BJ (cell line): ENCODE measurements around the gene SCUBE3. TPM values are rescaled to one million over a fixed set of nuclear protein-coding genes. Genes with fewer than 3 reads are reported as not detected.

ENCODE experiments used
- CTCF ChIA-PET: fragments of 350-600 bp; formaldehyde crosslinking; extraction: SDS; loops from one replicate; lab custom pipeline; 2021; ENCODE audit warnings: antibody characterized with exemption, inconsistent platforms; lab: Yijun Ruan, JAX
- POLR2A ChIA-PET: fragments of 300-600 bp; sonication (Branson Sonifier 250); formaldehyde crosslinking; extraction: SDS; loops from one replicate; lab custom pipeline; 2021; ENCODE audit warnings: antibody characterized with exemption; lab: Charles Lee
- DNase-seq: peaks from one replicate; pipeline ENCODE4 v3.0.0-alpha.2; 2011; ENCODE audit warnings: low read depth
- H3K27me3 ChIP-seq: 2 replicates; pipeline ENCODE4 v1.6.0; 2011; ENCODE audit warnings: low read length; ENCODE audit not compliant: control insufficient read depth, insufficient read depth
- H3K36me3 ChIP-seq: 2 replicates; pipeline ENCODE4 v1.5.1; 2011; ENCODE audit warnings: low read length; ENCODE audit not compliant: control insufficient read depth, insufficient read depth
- H3K4me3 ChIP-seq: 2 replicates; pipeline ENCODE4 v1.5.1; 2011; ENCODE audit warnings: low read depth, mild to moderate bottlenecking, control low read depth, low read length
- polyA plus RNA-seq: library from polyadenylated mRNA; depleted of rRNA; stranded (reverse); fragments of >200 nt; gene quantifications from 2 replicates; pipeline ENCODE4 v1.2.3, GENCODE V29; 2011
- TF ChIP-seq, protein P1 (sequence below): IDR thresholded peaks from 2 replicates; pipeline ENCODE4 v1.5.1; 2011; ENCODE audit warnings: low read depth, mild to moderate bottlenecking, control low read depth, inconsistent platforms, low read length, moderate library complexity; ENCODE audit not compliant: insufficient read depth

Gene SCUBE3
- polyA plus RNA-seq, 1 experiment = 13.1 TPM

DNA sequence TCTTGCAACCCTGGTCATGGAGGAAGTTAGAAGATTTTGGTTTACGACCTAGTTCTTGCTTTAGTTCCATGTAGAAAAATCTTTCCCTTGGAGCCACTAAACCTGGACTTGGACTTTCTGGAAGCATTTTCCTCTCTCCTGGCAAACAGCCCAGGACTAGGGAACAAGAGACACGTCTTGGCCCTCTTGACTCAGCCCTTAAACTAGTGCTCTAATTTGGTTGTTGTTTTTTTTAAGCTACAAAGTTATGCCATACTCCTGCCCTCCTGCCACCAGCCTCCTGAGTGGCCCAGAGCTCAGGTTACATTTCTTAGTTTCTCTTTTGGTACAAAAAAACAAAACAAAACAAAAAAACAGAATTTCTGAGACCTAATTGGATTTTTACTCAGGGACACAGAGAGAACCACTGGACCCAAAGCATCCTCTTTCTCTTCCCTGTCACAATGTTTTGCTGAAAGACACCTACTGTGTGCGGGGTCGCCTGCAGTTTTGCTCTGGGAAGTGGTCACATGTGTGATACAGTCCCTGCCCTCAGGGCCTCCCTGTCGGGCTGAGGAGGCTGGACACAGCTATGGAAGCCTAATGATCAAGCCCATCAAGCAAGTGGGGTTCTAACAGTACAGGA lies 32.3 kb upstream of the SCUBE3 start:
- DNase-seq = peak; percentile 46
- Histone ChIP-seq H3K4me3 (no peak overlapping the region), H3K36me3 (no peaks in the 10 kb centered on the region), H3K27me3 (no peaks in the 10 kb centered on the region)
- POLR2A ChIA-PET = interaction anchor here (0.5 to 0.9 kb wide), 2 partner anchors 21 to 190 kb away, joined by 3 to 4 read pairs; no protein-coding TSS in a partner anchor
- TF ChIP-seq, protein P1, sequence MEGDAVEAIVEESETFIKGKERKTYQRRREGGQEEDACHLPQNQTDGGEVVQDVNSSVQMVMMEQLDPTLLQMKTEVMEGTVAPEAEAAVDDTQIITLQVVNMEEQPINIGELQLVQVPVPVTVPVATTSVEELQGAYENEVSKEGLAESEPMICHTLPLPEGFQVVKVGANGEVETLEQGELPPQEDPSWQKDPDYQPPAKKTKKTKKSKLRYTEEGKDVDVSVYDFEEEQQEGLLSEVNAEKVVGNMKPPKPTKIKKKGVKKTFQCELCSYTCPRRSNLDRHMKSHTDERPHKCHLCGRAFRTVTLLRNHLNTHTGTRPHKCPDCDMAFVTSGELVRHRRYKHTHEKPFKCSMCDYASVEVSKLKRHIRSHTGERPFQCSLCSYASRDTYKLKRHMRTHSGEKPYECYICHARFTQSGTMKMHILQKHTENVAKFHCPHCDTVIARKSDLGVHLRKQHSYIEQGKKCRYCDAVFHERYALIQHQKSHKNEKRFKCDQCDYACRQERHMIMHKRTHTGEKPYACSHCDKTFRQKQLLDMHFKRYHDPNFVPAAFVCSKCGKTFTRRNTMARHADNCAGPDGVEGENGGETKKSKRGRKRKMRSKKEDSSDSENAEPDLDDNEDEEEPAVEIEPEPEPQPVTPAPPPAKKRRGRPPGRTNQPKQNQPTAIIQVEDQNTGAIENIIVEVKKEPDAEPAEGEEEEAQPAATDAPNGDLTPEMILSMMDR = no peak
- CTCF ChIA-PET = interaction anchor here (1.3 to 3.4 kb wide), 3 partner anchors 24 to 59 kb away, joined by 4 to 12 read pairs (median 5); no protein-coding TSS in a partner anchor

DNA sequence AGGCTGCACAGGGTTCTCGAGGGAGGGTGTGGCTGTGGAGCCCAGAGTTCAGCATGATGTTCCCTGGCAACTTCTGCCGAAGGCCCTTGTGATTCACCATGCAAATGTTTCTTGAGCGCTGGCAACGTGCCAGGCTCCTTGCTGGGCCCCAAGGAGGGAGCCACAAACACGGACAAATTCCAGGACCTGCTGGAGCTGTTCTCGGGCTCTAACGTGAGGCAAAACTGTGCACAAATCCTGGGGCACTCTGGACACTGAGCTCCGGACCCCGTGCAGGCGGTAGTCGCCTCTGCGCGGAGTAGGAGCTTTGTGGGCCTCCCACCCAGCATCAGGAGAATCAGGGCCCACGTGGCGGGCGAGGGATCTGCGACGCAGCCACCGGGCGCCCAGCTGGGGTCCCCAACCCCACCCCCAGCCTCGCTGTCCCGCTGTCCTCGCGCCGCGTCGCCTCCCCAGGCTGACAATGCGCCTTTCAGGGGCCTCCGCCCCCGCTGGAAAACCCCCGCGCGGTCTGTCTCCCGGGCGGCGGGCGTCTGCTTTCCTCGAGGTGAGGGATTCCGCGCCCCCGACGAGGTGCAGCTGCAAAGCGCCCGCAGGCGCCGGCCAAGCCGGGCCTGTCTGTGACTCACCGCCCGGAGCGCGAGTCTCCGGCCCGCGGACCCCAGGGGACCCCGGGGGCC lies 31.7 kb upstream of the SCUBE3 start:
- no peak overlapping the region for H3K4me3 ChIP-seq
- CTCF ChIA-PET = interaction anchor here (1.3 to 3.4 kb wide), 3 partner anchors 23 to 59 kb away, joined by 4 to 12 read pairs (median 5); no protein-coding TSS in a partner anchor
- no peaks in the 10 kb centered on the region for H3K36me3 ChIP-seq
- no peaks in the 10 kb centered on the region for H3K27me3 ChIP-seq
- POLR2A ChIA-PET = interaction anchor here (0.5 to 0.9 kb wide), 2 partner anchors 20 to 191 kb away, joined by 3 to 4 read pairs; no protein-coding TSS in a partner anchor
- peak; percentile 21 for DNase-seq
- TF ChIP-seq, protein P1 = no peak

DNA sequence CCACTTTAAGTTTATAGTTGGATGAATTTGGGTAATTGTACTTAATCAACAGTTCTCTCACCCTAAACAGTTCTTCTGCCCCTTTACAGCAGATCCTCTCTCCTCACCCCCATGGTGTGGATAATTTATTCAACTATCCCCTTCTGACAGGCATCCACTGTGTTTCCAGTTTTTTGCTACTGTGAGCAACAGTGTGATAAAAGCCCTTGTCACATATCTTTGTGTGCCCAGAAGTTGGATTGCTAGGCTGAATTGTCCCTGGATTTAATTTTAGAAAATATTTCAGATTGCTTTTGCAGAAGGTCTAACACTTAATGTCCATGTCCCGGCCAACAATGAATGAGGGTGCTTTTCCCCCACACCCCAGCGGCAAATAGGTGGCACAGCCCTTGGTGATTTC lies 30.5 kb upstream of the SCUBE3 start:
- CTCF ChIA-PET = interaction anchor here (1.0 kb wide), 1 partner anchor 37 kb away, joined by 3 read pairs; no protein-coding TSS in a partner anchor
- no peaks in the 10 kb centered on the region for H3K27me3 ChIP-seq
- no peak for DNase-seq
- TF ChIP-seq, protein P1 = no peak
- H3K4me3 ChIP-seq = no peak overlapping the region
- POLR2A ChIA-PET = no interaction called here
- no peaks in the 10 kb centered on the region for H3K36me3 ChIP-seq

DNA sequence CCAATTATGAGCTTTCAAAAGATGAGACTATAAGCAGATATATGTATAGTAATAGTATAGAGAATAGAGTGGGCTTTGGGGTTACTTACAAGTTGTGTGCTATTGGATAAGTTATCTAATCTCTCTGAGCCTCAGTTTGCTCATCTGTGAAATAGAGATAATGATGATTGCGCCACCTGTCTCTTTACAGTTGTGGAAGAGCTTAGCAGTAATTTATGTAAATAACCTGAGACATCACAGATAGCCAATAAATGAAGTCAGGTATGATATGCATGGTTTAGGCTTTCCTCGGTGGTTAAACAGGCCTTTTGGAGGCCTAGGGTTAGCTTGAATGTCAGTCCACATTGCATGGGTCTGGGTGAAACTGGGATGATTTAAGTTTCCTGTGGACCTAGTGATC lies 29.8 kb upstream of the SCUBE3 start:
- TF ChIP-seq, protein P1 = no peak
- ChIA-PET POLR2A (no interaction called here), CTCF (interaction anchor here (1.0 kb wide), 2 partner anchors 21 to 37 kb away, joined by 3 read pairs; no protein-coding TSS in a partner anchor)

More for the DNA sequence above, 29.8 kb upstream of the SCUBE3 start:
- DNase-seq = no peak
- Histone ChIP-seq H3K36me3 (no peaks in the 10 kb centered on the region), H3K27me3 (no peaks in the 10 kb centered on the region), H3K4me3 (no peak overlapping the region)
